SK-N-SH treated with all-trans-retinoic acid at 6 μM for 48 hours (cell line): ENCODE data around the gene DNAL1.

ENCODE experiments used
- PPARA ChIP-seq: fragments of 250-450 bp; sonication (Bioruptor Pico); IDR thresholded peaks from 2 replicates; pipeline ENCODE4 v1.5.0; 2020; ENCODE audit warnings: mild to moderate bottlenecking, borderline replicate concordance
- RARB ChIP-seq: fragments of 250-450 bp; sonication (Bioruptor Pico); IDR thresholded peaks from 2 replicates; pipeline ENCODE4 v1.8.0; 2021; ENCODE audit warnings: mild to moderate bottlenecking, moderate library complexity
- ZFP30 ChIP-seq: fragments of 450-650 bp; formaldehyde crosslinking; IDR thresholded peaks from 2 replicates; pipeline ENCODE4 v1.5.0; 2022; ENCODE audit warnings: mild to moderate bottlenecking, moderate library complexity

DNA sequence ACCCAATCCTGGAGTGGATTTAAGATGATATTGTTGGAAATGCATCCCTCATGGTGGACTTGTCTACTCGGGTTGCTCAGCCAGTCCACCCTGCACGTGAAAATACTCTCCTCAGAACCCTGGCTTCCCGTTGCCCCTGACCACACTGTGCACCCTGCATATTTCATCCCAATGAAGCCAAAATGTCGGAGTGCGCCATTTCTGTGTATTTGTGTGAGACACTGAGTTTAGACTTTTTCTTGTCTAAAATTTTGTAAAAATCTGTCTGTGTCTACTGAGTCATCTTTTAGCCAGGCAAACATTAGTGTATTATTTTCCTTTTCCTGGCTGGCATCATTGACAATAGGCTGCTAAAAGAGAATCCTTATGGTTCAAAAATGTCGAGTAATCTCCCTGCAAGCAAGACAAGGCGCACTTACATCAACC is 69.9 kb downstream of the DNAL1 start:
- TF ChIP-seq PPARA (no peak), RARB (CRISPR knock-in tag) (no peak), ZFP30 (CRISPR knock-in tag) (no peak)
